Measurements from ENCODE around the gene THBS4. TPM values are rescaled to one million over a fixed set of nuclear protein-coding genes. Genes with fewer than 3 reads are reported as not detected.

THBS4 gene
- total RNA-seq, 1 donor from 2014 or later = 0.98 TPM

GRCh38 chr5:80101993-80102392 is 66.8 kb downstream of the THBS4 start:
- no peak for DNase-seq (ENCODE audit: extremely low spot score in 2 of 2)
- Histone ChIP-seq H3K4me3 (no peak overlapping the region), H3K4me1 (no peaks in the 10 kb centered on the region), H3K9me3 (no peaks in the 10 kb centered on the region), H3K27me3 (no peaks in the 10 kb centered on the region), H3K27ac (no peak overlapping the region), H3K36me3 (no peaks in the 10 kb centered on the region)
- TF ChIP-seq POLR2AphosphoS5 (IDR thresholded peaks at IDR 0.05; ENCODE audit: insufficient read depth in 1 of 2, low read depth in 1 of 2) (no peak), POLR2A (IDR thresholded peaks at IDR 0.05) (no peak), CTCF (IDR thresholded peaks at IDR 0.05) (no peak)
- intact Hi-C loops (cut with DNase I) = no loop called here

GRCh38 chr5:80103371-80103770 is 68.2 kb downstream of the THBS4 start:
- Histone ChIP-seq H3K36me3 (no peaks in the 10 kb centered on the region), H3K9me3 (no peaks in the 10 kb centered on the region), H3K4me3 (no peak overlapping the region), H3K4me1 (no peaks in the 10 kb centered on the region), H3K27ac (no peak overlapping the region), H3K27me3 (no peaks in the 10 kb centered on the region)
- no peak for TF ChIP-seq POLR2AphosphoS5 (IDR thresholded peaks at IDR 0.05; ENCODE audit: insufficient read depth in 1 of 2, low read depth in 1 of 2)
- no peak for TF ChIP-seq POLR2A (IDR thresholded peaks at IDR 0.05)
- TF ChIP-seq CTCF (IDR thresholded peaks at IDR 0.05) = no peak
- DNase-seq (ENCODE audit: extremely low spot score in 2 of 2) = no peak
- intact Hi-C loops (cut with DNase I) = no loop called here

- no peak overlapping the region for H3K4me3 ChIP-seq
- intact Hi-C loops (cut with DNase I) = no loop called here
- H3K27me3 ChIP-seq = no peaks in the 10 kb centered on the region
- TF ChIP-seq POLR2AphosphoS5 (IDR thresholded peaks at IDR 0.05; ENCODE audit: insufficient read depth in 1 of 2, low read depth in 1 of 2) (no peak), CTCF (IDR thresholded peaks at IDR 0.05) (no peak), POLR2A (IDR thresholded peaks at IDR 0.05) (no peak)
- DNase-seq (ENCODE audit: extremely low spot score in 2 of 2) = no peak
- H3K9me3 ChIP-seq = no peaks in the 10 kb centered on the region
- H3K27ac ChIP-seq = no peak overlapping the region
- no peaks in the 10 kb centered on the region for H3K36me3 ChIP-seq
- peaks cover 7% of the 10 kb centered on the region for H3K4me1 ChIP-seq
These were observed 70.7 kb downstream of the THBS4 start for GRCh38 chr5:80105698-80106439.

- peaks cover 7% of the 10 kb centered on the region for H3K4me1 ChIP-seq
- H3K9me3 ChIP-seq = no peaks in the 10 kb centered on the region
- H3K27me3 ChIP-seq = no peaks in the 10 kb centered on the region
- H3K36me3 ChIP-seq = no peaks in the 10 kb centered on the region
- no peak for DNase-seq (ENCODE audit: extremely low spot score in 2 of 2)
- H3K4me3 ChIP-seq = no peak overlapping the region
- intact Hi-C loops (cut with DNase I) = no loop called here
- H3K27ac ChIP-seq = no peak overlapping the region
- no peak for TF ChIP-seq POLR2AphosphoS5 (IDR thresholded peaks at IDR 0.05; ENCODE audit: insufficient read depth in 1 of 2, low read depth in 1 of 2)
- TF ChIP-seq CTCF (IDR thresholded peaks at IDR 0.05) = no peak
- TF ChIP-seq POLR2A (IDR thresholded peaks at IDR 0.05) = no peak
These were observed 71.8 kb downstream of the THBS4 start for GRCh38 chr5:80106916-80107315.
